MCF 10A (cell line): ENCODE measurements around the gene TLR9. TPM values are rescaled to one million over a fixed set of nuclear protein-coding genes. Genes with fewer than 3 reads are reported as not detected.

ENCODE experiments used
- BruUV-seq: library from RNA; stranded (reverse); fragments of 400-500 nt; replicated peaks from 2 replicates; lab custom pipeline; 2021; lab: Mats Ljungman, UMichigan
- CTCF ChIA-PET: fragments of 300-600 bp; sonication (Branson Sonifier 250); formaldehyde crosslinking; extraction: SDS; loops from one replicate; lab custom pipeline; 2021; ENCODE audit warnings: antibody characterized with exemption, inconsistent platforms; lab: Yijun Ruan, JAX
- POLR2A ChIA-PET: fragments of 300-600, 350-650 bp; sonication (Branson Sonifier 250); formaldehyde crosslinking; extraction: SDS; loops from one replicate; lab custom pipeline; 2020; ENCODE audit warnings: antibody characterized with exemption, inconsistent platforms; lab: Yijun Ruan, JAX
- DNase-seq: peaks from one replicate; pipeline ENCODE4 v3.0.0-alpha.2; 2018; ENCODE audit not compliant: unreplicated experiment
- H3K27ac Mint-ChIP-seq: one replicate; pipeline ENCODE4 v1.8.0; 2022; ENCODE audit warnings: mild to moderate bottlenecking, low read depth, mixed read lengths; ENCODE audit not compliant: unreplicated experiment
- H3K27me3 Mint-ChIP-seq: one replicate; pipeline ENCODE4 v1.8.0; 2022; ENCODE audit warnings: mixed read lengths; ENCODE audit not compliant: insufficient read depth, unreplicated experiment
- H3K36me3 Mint-ChIP-seq: one replicate; pipeline ENCODE4 v1.8.0; 2022; ENCODE audit warnings: mild to moderate bottlenecking, moderate library complexity, mixed read lengths; ENCODE audit not compliant: insufficient read depth, unreplicated experiment
- H3K4me1 Mint-ChIP-seq: one replicate; pipeline ENCODE4 v1.8.0; 2022; ENCODE audit warnings: mixed read lengths; ENCODE audit not compliant: insufficient read depth, unreplicated experiment
- H3K4me3 Mint-ChIP-seq: one replicate; pipeline ENCODE4 v1.8.0; 2022; ENCODE audit warnings: mild to moderate bottlenecking, moderate library complexity, mixed read lengths; ENCODE audit not compliant: unreplicated experiment
- H3K9me3 Mint-ChIP-seq: one replicate; pipeline ENCODE4 v1.8.0; 2022; ENCODE audit warnings: mixed read lengths; ENCODE audit not compliant: unreplicated experiment
- intact Hi-C: fragments of 100-400 bp; cut with micrococcal nuclease; formaldehyde crosslinking; loops from 2 replicates; pipeline ENCODE4 v1.14.1; 2022
- total RNA-seq: library from RNA; stranded (reverse); gene quantifications from 2 replicates; pipeline ENCODE4 v1.2.3, GENCODE V29; 2022
- TF ChIP-seq, protein P1 (sequence below): fragments of 200-600 bp; IDR thresholded peaks from one replicate; pipeline ENCODE4 v1.8.0; 2022; ENCODE audit warnings: antibody characterized with exemption, mild to moderate bottlenecking; ENCODE audit not compliant: unreplicated experiment

TLR9 gene
- total RNA-seq, 1 experiment from 2014 or later, result not detected

- CTCF ChIA-PET, result interaction anchor here (0.6 to 13.0 kb wide), 9 partner anchors 12 to 222 kb away, joined by 3 to 175 read pairs (median 4); partner anchors contain the start of gene TWF2
These were observed 1.7 kb downstream of the TLR9 start for GRCh38 chr3:52223449-52224408.

DNA sequence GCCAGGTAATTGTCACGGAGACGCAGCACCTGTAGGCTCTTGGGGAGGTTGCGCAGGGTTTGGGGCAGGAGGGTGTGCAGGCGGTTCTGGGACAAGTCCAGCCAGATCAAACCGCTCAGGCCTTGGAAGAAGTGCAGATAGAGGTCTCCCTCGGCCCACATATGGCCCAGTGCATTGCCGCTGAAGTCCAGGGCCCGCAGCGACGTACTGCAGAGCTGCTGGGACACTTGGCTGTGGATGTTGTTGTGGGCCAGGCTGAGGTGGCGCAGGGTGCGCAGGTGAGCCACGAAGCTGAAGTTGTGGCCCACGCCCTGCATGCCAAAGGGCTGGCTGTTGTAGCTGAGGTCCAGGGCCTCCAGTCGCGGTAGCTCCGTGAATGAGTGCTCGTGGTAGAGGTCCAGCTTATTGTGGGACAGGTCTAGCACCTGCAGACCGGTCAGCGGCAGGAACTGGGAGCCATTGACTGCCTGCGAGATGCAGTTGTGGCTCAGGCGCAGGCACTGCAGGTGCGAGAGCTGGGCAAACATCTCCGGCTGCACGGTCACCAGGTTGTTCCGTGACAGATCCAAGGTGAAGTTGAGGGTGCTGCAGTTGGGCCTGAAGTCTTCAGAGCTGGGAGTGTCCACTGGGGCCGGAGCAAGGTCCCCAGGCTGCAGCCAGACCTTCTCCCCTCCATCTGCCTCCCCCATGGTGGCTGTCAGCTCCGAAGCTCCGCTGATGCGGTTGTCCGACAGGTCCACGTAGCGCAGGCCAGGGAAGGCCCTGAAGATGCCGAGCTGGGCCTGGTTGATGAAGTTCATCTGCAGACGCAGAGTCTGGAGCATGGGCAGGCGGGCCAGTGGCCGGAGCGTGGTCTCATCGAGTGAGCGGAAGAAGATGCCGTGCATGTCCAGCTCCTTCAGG, 2.9 kb downstream of the TLR9 start:
- no peaks in the 10 kb centered on the region for H3K27me3 Mint-ChIP-seq
- no peak for DNase-seq
- ChIA-PET CTCF (interaction anchor here (0.6 to 13.0 kb wide), 10 partner anchors 13 to 178 kb away, joined by 3 to 175 read pairs (median 3); partner anchors contain the start of gene TWF2), POLR2A (interaction anchor here (1.2 to 4.2 kb wide), 2 partner anchors 15 to 56 kb away, joined by 4 to 17 read pairs; partner anchors contain the start of gene WDR82)
- no TSS peak for BruUV-seq
- H3K27ac Mint-ChIP-seq, result no peak overlapping the region
- H3K4me3 Mint-ChIP-seq, result no peak overlapping the region
- H3K4me1 Mint-ChIP-seq, result peaks cover 16% of the 10 kb centered on the region
- no peaks in the 10 kb centered on the region for H3K9me3 Mint-ChIP-seq
- TF ChIP-seq, protein P1, sequence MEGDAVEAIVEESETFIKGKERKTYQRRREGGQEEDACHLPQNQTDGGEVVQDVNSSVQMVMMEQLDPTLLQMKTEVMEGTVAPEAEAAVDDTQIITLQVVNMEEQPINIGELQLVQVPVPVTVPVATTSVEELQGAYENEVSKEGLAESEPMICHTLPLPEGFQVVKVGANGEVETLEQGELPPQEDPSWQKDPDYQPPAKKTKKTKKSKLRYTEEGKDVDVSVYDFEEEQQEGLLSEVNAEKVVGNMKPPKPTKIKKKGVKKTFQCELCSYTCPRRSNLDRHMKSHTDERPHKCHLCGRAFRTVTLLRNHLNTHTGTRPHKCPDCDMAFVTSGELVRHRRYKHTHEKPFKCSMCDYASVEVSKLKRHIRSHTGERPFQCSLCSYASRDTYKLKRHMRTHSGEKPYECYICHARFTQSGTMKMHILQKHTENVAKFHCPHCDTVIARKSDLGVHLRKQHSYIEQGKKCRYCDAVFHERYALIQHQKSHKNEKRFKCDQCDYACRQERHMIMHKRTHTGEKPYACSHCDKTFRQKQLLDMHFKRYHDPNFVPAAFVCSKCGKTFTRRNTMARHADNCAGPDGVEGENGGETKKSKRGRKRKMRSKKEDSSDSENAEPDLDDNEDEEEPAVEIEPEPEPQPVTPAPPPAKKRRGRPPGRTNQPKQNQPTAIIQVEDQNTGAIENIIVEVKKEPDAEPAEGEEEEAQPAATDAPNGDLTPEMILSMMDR, result no peak
- H3K36me3 Mint-ChIP-seq, result no peaks in the 10 kb centered on the region
- intact Hi-C loops, result no loop called here

More at GRCh38 chr3:52223449-52224408, 1.7 kb downstream of the TLR9 start:
- H3K27ac Mint-ChIP-seq, result no peak overlapping the region
- no peaks in the 10 kb centered on the region for H3K27me3 Mint-ChIP-seq
- peaks cover 16% of the 10 kb centered on the region for H3K4me1 Mint-ChIP-seq
- no peaks in the 10 kb centered on the region for H3K9me3 Mint-ChIP-seq
- DNase-seq, result no peak
- POLR2A ChIA-PET, result interaction anchor here (0.6 to 0.7 kb wide), 3 partner anchors 18 to 97 kb away, joined by 3 to 4 read pairs (median 3); no protein-coding TSS in a partner anchor
- no peak overlapping the region for H3K4me3 Mint-ChIP-seq
- TF ChIP-seq, protein P1, result no peak
- no TSS peak for BruUV-seq
- intact Hi-C loops, result no loop called here
- H3K36me3 Mint-ChIP-seq, result no peaks in the 10 kb centered on the region

GRCh38 chr3:52221563-52222318, 3.7 kb downstream of the TLR9 start:
- intact Hi-C loops, result no loop called here

More at GRCh38 chr3:52221563-52222318, 3.7 kb downstream of the TLR9 start:
- DNase-seq, result no peak
- Mint-ChIP-seq H3K4me1 (peaks cover 22% of the 10 kb centered on the region), H3K27ac (no peak overlapping the region), H3K4me3 (no peak overlapping the region), H3K27me3 (no peaks in the 10 kb centered on the region), H3K9me3 (no peaks in the 10 kb centered on the region), H3K36me3 (peaks cover 3% of the 10 kb centered on the region)
- TF ChIP-seq, protein P1, result no peak
- ChIA-PET POLR2A (interaction anchor here (1.2 to 4.2 kb wide), 2 partner anchors 16 to 57 kb away, joined by 4 to 17 read pairs; partner anchors contain the start of gene WDR82), CTCF (interaction anchor here (0.5 to 13.0 kb wide), 21 partner anchors 12 to 179 kb away, joined by 3 to 175 read pairs (median 4); partner anchors contain the start of genes POC1A, TWF2 and WDR82)
- no TSS peak for BruUV-seq
